Left lung (tissue), 10 donors: Measurements from ENCODE around the gene PRCD. TPM values are rescaled to one million over a fixed set of nuclear protein-coding genes. Genes with fewer than 3 reads are reported as not detected.

Experiments used
- ATAC-seq: fragments of 200-7000 bp; cut with Tn5 transposase; one replicate; pipeline ENCODE4 v1.9.1; 2020; ENCODE audit warnings: moderate library complexity
- DNase-seq, 4 donors: peaks; one replicate each; pipeline ENCODE4 v3.0.0-alpha.2; 2013 to 2020
- H3K27ac ChIP-seq, 2 donors: fragments of 200-600 bp; sonication (generic) in 1 of 2; one replicate each; pipeline versions ENCODE4 v1.5.0 to v1.8.0; 2020 to 2021
- H3K27me3 ChIP-seq, 2 donors: fragments of 200-600 bp; sonication (generic) in 1 of 2; one replicate each; pipeline versions ENCODE4 v1.5.0 to v1.8.0; 2020 to 2021
- H3K36me3 ChIP-seq, 2 donors: fragments of 200-600 bp; sonication (generic) in 1 of 2; one replicate each; pipeline versions ENCODE4 v1.5.0 to v1.8.0; 2020 to 2021
- H3K4me1 ChIP-seq, 2 donors: fragments of 200-600 bp; one replicate each; pipeline ENCODE4 v1.8.0; 2021
- H3K4me3 ChIP-seq, 2 donors: fragments of 200-600 bp; sonication (generic) in 1 of 2; one replicate each; pipeline versions ENCODE4 v1.5.0 to v1.8.0; 2020 to 2021; ENCODE audit warnings: mild to moderate bottlenecking in 1 of 2
- H3K9me3 ChIP-seq, 2 donors: fragments of 200-600 bp; sonication (generic) in 1 of 2; one replicate each; pipeline versions ENCODE4 v1.5.0 to v1.8.0; 2020 to 2021
- CTCF ChIP-seq, 2 donors: fragments of 200-600 bp; sonication (generic) in 1 of 2; IDR thresholded peaks; one replicate each; pipeline versions ENCODE4 v1.5.0 to v1.8.0; 2021; ENCODE audit warnings: antibody characterized with exemption in 2 of 2
- intact Hi-C, 2 donors: fragments of 100-400 bp; cut with DNase I; formaldehyde crosslinking; loops; one replicate each; pipeline versions ENCODE4 v1.11.2 to v1.14.2; 2022
- polyA plus RNA-seq, 6 donors: library from polyadenylated mRNA; unstranded; fragments of 120-200 nt; gene quantifications; one replicate each; pipeline ENCODE4 v1.2.1, GENCODE V29; 2013; ENCODE audit not compliant: insufficient read length in 6 of 6
- total RNA-seq, 2 donors: library from RNA; stranded (reverse); fragmentation: NEBNext Ultra II Directional; extraction: Animal tissue kit (Norgen Biotek cat#: 25700); gene quantifications; one replicate each; pipeline ENCODE4 v1.2.1, GENCODE V29; 2021
- donor health status: DM: no; HTN: yes; CAD: no.
- donor health status: DM: no; HTN: no; CAD: no.

The PRCD gene
- total and polyA plus RNA-seq, 8 donors = 1.3 to 11.4 (median 8.9) TPM

GRCh38 chr17:76497979-76498875, 41.6 kb upstream of the PRCD start:
- no peak for TF ChIP-seq CTCF (IDR thresholded peaks at IDR 0.05)
- Histone ChIP-seq H3K9me3 (no peaks in the 10 kb centered on the region), H3K4me3 (peak overlapping the region in 1 of 2 donors; percentile 25), H3K27me3 (no peaks in the 10 kb centered on the region), H3K36me3 (peaks cover 0 to 15% of the 10 kb centered on the region in 2 donors), H3K4me1 (peaks cover 41 to 89% of the 10 kb centered on the region in 2 donors), H3K27ac (peak overlapping the region; percentile 79 to 87)
- intact Hi-C loops = no loop called here
- DNase-seq = peak in 3 of 4 donors; percentile 74 to 89 (median 81)
- peak; percentile 62 for ATAC-seq

- no peak for TF ChIP-seq CTCF (IDR thresholded peaks at IDR 0.05)
- Histone ChIP-seq H3K36me3 (peaks cover 0 to 15% of the 10 kb centered on the region in 2 donors), H3K27me3 (no peaks in the 10 kb centered on the region), H3K27ac (peak overlapping the region in 1 of 2 donors; percentile 87), H3K4me3 (peak overlapping the region in 1 of 2 donors; percentile 80), H3K4me1 (peaks cover 35 to 84% of the 10 kb centered on the region in 2 donors), H3K9me3 (no peaks in the 10 kb centered on the region)
- ATAC-seq = no peak
- no peak for DNase-seq
- intact Hi-C loops = no loop called here
Measured at GRCh38 chr17:76498876-76499251, 41.0 kb upstream of the PRCD start.

- no peak for ATAC-seq
- peak overlapping the region in 1 of 2 donors; percentile 80 for H3K4me3 ChIP-seq
Measured at GRCh38 chr17:76499267-76499667, 40.6 kb upstream of the PRCD start.

GRCh38 chr17:76500074-76500746, 39.6 kb upstream of the PRCD start:
- intact Hi-C loops = no loop called here
- Histone ChIP-seq H3K36me3 (peaks cover 0 to 7% of the 10 kb centered on the region in 2 donors), H3K9me3 (no peaks in the 10 kb centered on the region), H3K27me3 (no peaks in the 10 kb centered on the region), H3K27ac (peak overlapping the region; percentile 79 to 87), H3K4me1 (peaks cover 31 to 77% of the 10 kb centered on the region in 2 donors), H3K4me3 (peak overlapping the region; percentile 73 to 80)
- no peak for TF ChIP-seq CTCF (IDR thresholded peaks at IDR 0.05)
- ATAC-seq (no peak), DNase-seq (no peak)

More at GRCh38 chr17:76499267-76499667, 40.6 kb upstream of the PRCD start:
- peak overlapping the region; percentile 79 to 87 for H3K27ac ChIP-seq
- TF ChIP-seq CTCF (IDR thresholded peaks at IDR 0.05) = no peak
- peaks cover 31 to 84% of the 10 kb centered on the region in 2 donors for H3K4me1 ChIP-seq
- no peaks in the 10 kb centered on the region for H3K9me3 ChIP-seq
- DNase-seq = no peak
- H3K27me3 ChIP-seq = no peaks in the 10 kb centered on the region
- H3K36me3 ChIP-seq = peaks cover 0 to 15% of the 10 kb centered on the region in 2 donors
- intact Hi-C loops = no loop called here

GRCh38 chr17:76500747-76501017, 39.2 kb upstream of the PRCD start:
- peak; percentile 0 for ATAC-seq
- H3K27me3 ChIP-seq = no peaks in the 10 kb centered on the region
- no peak for DNase-seq
- no peaks in the 10 kb centered on the region for H3K9me3 ChIP-seq
- H3K4me1 ChIP-seq = peaks cover 31 to 72% of the 10 kb centered on the region in 2 donors
- no peak for TF ChIP-seq CTCF (IDR thresholded peaks at IDR 0.05)
- intact Hi-C loops = no loop called here
- peak overlapping the region; percentile 73 to 80 for H3K4me3 ChIP-seq
- peak overlapping the region; percentile 79 to 87 for H3K27ac ChIP-seq
- peaks cover 0 to 4% of the 10 kb centered on the region in 2 donors for H3K36me3 ChIP-seq
